HG03039 (cell line): ENCODE measurements around the gene RIC3.

Experiments
- ATAC-seq: cut with Tn5 transposase; IDR thresholded peaks from one replicate; pipeline ENCODE4 v1.9.1; 2021; ENCODE audit warnings: mild to moderate bottlenecking, moderate library complexity; ENCODE audit not compliant: unreplicated experiment

The RIC3 gene

DNA sequence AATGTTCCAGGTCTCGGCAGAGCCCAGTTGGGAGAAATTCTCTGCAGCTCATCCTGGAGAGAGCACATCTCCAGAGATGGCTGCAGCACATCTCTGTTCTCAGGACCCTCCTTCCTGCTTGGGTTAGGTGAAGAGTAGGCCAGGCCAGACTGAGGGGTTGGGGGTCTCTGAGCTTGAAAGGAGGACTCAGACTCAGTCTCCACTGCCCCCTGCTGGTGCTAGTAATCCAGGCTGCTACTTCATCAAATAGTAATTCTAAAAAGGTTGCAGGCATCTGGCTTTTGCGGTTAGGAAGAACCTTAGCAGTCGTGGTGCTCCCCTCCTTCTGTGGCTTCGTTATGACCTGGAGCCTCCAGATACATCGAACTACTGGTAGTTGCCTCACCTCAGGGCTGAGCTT, 78.1 kb downstream of the RIC3 start:
- ATAC-seq: no peak

DNA sequence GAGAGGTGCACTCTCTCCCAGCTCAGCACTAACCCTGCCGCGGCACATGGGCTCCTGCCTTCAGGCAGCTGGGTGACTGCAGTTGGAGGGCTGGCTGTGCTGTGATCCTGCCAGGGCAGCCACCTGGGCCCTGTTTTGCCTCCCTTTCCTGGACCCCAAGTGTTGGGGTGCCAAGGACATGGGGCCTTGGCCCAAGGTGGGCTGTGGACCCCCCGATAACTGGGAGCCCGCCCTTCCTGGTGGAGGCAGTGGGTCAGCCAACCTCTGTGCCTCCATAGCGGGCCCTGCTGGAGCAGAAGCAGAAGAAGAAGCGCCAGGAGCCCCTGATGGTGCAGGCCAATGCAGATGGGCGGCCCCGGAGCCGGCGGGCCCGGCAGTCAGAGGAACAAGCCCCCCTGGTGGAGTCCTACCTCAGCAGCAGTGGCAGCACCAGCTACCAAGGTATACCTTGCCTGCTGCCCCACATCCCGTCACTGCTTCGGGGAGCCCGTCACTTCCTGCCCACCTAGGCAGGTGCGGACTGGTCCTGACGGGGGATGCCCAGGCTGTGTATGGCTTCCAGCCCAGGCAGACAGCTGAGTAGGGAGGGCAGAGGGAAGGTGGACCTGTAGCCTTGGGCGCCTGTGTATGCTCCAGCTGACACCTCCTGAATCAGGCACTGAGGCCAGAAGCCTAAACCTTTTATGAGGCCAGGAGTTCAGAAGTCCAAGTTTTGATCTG, 78.9 kb downstream of the RIC3 start:
- ATAC-seq: no peak

DNA sequence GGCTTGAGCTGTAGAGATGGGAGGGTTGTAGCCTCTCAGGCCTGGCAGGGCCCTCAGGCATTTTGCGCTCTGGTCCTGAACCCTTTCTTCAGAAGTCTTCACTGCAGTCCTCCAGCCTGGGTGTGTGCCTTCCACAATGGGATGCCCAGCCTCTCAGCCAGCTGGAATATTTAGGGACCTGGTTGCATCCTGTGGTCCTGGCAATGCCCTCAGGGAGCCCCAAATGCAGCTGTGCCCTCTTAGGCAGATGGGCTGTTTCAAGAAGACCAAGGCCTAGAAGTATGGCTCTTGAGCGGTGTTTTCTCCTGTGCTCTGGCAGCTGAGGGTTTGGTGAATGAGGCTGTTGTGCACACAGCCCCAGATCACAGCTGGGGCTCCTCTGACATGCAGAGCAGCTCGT, 81.1 kb downstream of the RIC3 start:
- ATAC-seq: no peak

DNA sequence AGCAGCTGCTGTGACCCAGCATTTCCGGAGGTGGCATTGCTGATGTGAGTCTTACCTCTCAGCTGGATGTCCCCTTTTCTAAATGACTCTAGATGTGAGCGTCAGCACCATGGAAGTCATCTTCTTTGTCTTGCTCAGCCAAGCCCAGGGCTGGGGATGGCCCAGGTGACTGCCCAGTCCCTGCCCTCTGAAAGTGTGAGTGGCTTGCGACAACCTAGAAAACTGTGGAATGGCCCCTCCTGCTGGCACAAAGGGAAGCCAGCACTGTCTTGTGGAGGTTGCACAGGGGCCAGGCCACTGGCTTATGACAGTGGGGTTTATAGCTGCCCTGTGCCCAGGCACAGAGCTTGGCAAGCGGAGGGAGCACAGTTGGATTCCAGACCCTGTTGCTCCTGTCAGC, 81.6 kb downstream of the RIC3 start:
- no peak for ATAC-seq

- ATAC-seq: no peak
Measured at GRCh38 chr11:8086571-8086970, 82.3 kb downstream of the RIC3 start.

DNA sequence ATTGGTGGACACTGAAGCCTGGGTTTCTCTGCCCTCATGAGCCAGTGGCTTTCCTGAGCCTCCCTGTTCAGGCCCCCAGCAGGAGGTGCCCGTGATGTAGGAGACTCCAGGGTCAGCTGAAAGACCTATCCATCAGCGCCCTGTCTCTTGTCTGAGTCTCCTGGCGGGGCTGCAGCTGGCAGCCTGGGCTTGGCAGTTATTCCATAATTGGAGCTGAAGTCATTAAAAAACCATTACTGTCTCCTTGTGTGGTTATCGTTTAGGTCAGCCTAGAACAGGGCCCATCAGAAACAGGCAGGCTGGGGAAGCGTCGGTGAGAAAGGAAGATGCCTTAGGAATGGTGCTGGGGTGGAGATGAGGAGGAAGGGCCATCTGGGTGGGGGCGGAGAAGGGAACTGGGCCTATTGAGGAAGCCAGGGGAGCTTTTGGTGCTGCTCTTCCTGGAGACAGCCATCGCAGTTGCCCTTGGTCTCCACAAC, 82.8 kb downstream of the RIC3 start:
- no peak for ATAC-seq

DNA sequence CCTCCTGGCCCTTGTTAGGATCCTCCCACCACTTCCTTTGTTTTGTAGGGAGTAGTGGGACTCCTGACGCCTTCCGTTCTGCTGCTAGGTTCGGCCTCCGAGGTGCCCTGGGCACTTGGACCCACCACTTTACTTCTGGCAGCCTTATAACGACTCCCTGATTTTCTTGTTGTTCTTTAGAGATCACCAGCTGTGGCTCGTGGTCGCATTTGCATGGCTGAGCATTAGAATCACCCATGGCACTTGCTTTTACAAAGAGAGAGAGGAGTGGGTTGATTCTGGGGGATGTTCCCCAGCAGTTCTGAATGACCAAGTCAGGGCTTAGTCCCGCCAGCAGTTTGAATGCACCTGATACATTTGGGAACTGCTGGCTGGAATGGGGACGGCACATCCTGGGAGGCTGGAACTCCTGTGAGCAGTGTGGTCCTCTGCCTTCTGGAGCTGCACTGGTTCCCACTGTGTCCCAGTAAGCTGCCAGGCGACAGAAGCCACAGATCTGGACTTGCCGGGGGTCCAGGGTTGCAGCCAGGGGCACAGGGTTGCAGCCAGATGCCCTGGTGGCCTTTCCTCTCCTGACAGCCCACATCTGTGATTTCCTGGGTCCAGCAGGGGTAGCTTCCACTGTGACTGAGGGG, 83.7 kb downstream of the RIC3 start:
- ATAC-seq: no peak

DNA sequence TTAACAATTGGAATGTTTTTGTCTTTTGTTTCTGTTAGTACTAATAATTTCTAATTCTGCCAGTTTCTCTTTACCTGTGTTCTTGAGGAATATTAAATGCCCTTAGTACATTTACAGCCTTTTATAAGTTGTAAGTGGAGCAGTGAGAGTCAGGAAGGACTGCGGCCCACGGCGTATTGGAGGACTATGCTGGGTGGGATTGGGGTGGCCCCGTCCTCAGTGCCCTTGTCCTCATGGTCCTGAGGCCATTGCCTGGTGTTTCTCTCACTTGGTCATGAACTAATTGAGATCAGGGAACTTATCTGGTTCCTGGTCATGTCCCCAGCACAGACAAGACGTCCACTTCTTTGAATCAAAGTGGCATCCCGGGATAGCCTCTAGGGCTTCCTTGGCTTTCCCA, 84.5 kb downstream of the RIC3 start:
- ATAC-seq: no peak

DNA sequence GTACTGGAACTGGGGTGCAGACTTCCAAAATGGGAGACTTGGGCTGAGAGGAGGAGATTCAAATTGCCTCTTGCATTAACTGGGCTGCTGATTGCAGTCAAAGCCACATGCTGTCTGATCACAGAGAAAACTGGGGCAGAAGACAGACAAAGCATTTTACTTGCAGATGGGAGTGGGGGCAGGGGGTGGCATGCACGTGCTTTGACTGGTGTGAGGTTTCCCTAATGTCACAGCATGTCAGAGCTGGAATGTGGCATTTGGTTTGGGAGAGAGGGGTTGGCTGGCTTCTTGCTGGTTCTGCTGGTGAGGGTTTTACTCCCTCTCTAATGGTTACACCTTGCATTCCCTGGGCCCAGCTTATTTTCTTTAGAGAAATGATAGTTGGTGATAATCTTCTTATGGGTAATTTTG, 84.9 kb downstream of the RIC3 start:
- ATAC-seq: no peak

- ATAC-seq: no peak
Measured at GRCh38 chr11:8083088-8083395, 85.8 kb downstream of the RIC3 start.

- no peak for ATAC-seq
Measured at GRCh38 chr11:8082391-8083087, 86.3 kb downstream of the RIC3 start.

GRCh38 chr11:8081591-8082250, 87.1 kb downstream of the RIC3 start:
- ATAC-seq: no peak

DNA sequence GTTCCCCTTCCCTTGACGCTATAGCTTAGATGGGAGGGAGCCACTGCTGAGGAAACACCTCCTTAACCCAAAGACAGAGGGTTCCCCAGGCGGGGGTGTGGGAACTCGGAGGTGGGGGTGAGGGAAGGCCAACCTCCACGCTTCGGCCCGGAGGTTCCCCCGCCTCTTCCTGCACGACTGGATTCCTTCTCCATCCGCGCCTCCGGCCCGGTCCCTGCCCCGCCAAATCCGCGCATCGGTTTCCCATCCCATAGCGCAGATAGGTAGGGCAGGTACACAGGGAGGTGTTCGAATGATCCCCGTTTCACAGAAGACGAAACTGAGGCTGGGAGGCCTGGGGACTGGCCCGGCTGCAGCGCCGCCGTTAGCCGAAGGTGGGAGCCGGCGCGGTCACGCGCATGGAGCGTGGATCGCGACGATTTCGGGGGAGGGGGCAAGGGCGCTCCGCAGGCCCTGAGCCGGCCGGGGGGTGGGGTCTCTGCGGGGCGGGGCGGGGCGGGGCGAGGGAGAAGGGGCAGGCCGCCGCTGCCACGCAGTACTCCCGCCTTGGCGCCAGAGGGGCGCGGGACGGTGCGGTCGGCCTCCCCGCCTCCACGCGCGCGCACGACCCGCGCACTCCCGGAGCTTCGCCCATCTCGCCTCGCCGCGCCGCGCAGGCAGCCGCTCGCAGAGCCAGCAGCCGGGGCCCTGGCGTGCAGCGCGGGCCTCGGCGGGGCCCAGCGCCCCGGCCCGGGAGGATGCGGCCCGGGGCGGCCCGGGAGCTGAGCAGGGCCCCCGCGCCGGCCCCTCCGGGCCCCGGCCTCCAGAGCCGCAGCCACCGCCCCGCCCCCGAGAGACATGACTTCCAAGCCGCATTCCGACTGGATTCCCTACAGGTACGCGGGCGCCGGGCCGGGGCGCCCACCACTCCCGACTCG, 87.9 kb downstream of the RIC3 start, which contains the start of gene TUB:
Gene TUB (plus strand): TSS at position 538 of the 917 bp plus-strand sequence. CDS start 300 bp downstream, at position 838.
- no peak for ATAC-seq

DNA sequence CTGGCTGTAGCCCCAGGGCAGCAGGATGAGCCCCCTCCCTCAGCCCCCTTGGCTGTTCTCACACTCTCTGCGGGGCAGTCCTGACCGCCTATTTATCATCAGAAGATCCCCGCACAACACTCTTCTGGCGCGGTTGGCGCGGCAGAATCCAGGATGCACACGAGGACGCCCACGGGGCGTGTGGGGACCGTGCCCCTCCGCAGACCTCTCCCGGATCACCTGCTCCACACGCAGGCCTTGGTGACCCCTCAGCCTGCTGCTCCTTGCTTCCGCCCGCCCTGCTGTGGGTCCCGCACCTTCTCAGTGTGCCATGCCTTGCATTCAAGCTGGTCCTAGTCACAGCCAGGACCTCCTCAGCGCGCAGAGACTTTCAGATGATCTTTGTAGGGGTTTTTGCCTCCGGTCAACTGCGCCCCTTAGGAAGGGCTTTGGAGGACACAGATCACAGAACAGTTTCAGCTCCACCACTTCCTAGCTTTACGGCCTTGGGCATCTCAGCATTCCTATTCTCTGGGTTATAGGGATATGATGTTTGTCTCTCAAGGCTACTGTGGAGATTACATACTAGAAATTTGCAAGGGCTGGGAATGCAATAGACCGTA, 88.7 kb downstream of the RIC3 start:
- no peak for ATAC-seq

DNA sequence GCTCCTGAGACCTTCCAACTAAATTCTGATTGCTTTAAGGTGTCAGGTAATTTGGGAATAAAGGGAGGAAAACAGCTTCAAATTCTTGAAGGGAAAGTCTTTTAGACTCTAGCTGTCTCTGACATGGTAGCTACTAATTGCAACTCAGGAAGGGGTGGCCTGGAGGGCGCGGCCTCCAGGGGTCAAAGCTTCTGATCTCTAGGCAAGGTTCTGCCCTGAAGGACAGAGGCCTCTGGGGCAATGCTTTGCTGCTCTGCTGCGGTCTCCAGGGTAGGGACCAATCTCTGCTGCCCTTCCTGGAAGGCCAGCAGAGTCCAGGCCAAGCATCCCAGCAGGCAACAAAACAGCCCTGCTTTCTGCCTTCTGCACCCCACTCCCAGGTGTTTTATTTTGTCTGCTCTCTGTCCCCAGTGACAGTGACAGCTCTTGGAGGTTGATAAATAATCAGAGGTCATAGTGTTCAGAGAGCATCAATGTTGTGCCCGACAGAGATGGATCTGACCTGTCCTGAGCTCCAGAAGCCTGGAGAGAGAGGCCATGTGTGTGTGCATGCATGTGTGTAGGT, 89.6 kb downstream of the RIC3 start:
- ATAC-seq: no peak

DNA sequence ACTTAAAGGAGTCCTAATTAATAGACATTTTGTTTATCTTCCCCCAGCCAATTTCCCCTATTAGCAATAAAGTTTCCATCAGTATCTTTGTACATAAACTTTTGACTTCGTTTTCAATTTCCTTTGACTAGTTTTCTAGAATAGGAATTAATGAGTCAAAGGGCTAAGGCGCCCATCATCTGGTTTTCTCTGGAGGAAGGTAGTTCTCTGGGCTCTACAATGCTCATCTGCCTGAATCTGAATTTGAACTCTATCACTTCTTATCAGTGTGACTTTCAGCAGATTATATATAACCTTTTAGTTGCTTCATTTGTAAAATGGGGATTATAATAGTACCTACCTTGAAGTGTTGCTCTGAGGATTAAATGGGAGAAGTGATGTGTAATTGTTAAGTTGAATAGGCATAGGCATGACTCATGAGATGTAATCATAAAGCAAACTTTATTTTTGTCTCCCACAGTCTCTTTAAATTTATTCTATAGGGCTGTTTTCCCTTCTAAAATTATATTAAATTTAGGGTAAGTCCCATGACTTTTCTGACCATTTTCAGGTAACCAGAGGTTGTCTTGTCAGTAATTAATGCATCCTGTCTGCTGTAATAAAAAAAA, 93.6 kb downstream of the RIC3 start:
- ATAC-seq: no peak

- ATAC-seq: no peak
Measured at GRCh38 chr11:8071616-8072581, 96.9 kb downstream of the RIC3 start.

- no peak for ATAC-seq
Measured at GRCh38 chr11:8070417-8071115, 98.3 kb downstream of the RIC3 start.
